Posterior vena cava (tissue), 2 donors: ENCODE measurements around the gene ZNF574. TPM values are rescaled to one million over a fixed set of nuclear protein-coding genes. Genes with fewer than 3 reads are reported as not detected.

ENCODE experiments used
- DNase-seq: peaks from one replicate; pipeline ENCODE4 v3.0.0-alpha.2; 2020; ENCODE audit warnings: low spot score
- intact Hi-C, 2 donors: fragments of 100-400 bp; cut with DNase I; formaldehyde crosslinking; loops; one replicate each; pipeline versions ENCODE4 v1.14.1 to v1.14.2; 2022 to 2023
- total RNA-seq, 2 donors: library from RNA; stranded (reverse); fragmentation: NEBNext Ultra II Directional; extraction: Animal tissue kit (Norgen Biotek cat#: 25700); gene quantifications; one replicate each; pipeline ENCODE4 v1.2.1, GENCODE V29; 2021
- donor health status: DM: yes; HTN: yes; CAD: no.
- donor health status: DM: yes; HTN: yes; CAD: no.

Gene ZNF574
- total RNA-seq, 2 donors from 2014 or later: 7.6 to 9.1 TPM

GRCh38 chr19:42078058-42078457 is 2.1 kb downstream of the ZNF574 start:
- no peak for DNase-seq
- intact Hi-C loops: no loop called here

GRCh38 chr19:42078538-42079275 is 2.7 kb downstream of the ZNF574 start:
- intact Hi-C loops: no loop called here
- no peak for DNase-seq

- intact Hi-C loops: no loop called here
- no peak for DNase-seq
Observed at GRCh38 chr19:42079276-42079669, 3.3 kb downstream of the ZNF574 start.

GRCh38 chr19:42079886-42080763 is 4.2 kb downstream of the ZNF574 start:
- no peak for DNase-seq
- intact Hi-C loops: no loop called here

- DNase-seq: no peak
- intact Hi-C loops: no loop called here
Observed at GRCh38 chr19:42080764-42081375, 4.9 kb downstream of the ZNF574 start.

- intact Hi-C loops: no loop called here
- DNase-seq: no peak
Observed at GRCh38 chr19:42081584-42082203, 5.7 kb downstream of the ZNF574 start.

GRCh38 chr19:42083537-42083936 is 7.6 kb downstream of the ZNF574 start:
- intact Hi-C loops: no loop called here
- no peak for DNase-seq

GRCh38 chr19:42086188-42086736 is 10.3 kb downstream of the ZNF574 start:
- intact Hi-C loops: no loop called here
- DNase-seq: no peak

GRCh38 chr19:42086770-42087550 is 11.0 kb downstream of the ZNF574 start:
- intact Hi-C loops: no loop called here
- no peak for DNase-seq

- intact Hi-C loops: no loop called here
- no peak for DNase-seq
Observed at GRCh38 chr19:42088471-42089190, 12.7 kb downstream of the ZNF574 start.

- DNase-seq: no peak
- intact Hi-C loops: no loop called here
Observed at GRCh38 chr19:42089191-42089750, 13.3 kb downstream of the ZNF574 start.

GRCh38 chr19:42089772-42090171 is 13.8 kb downstream of the ZNF574 start:
- intact Hi-C loops: no loop called here
- no peak for DNase-seq

GRCh38 chr19:42090672-42091071 is 14.7 kb downstream of the ZNF574 start:
- intact Hi-C loops: no loop called here
- DNase-seq: no peak

GRCh38 chr19:42091300-42091699 is 15.3 kb downstream of the ZNF574 start:
- DNase-seq: no peak
- intact Hi-C loops: no loop called here

- intact Hi-C loops: no loop called here
- no peak for DNase-seq
Observed at GRCh38 chr19:42091742-42092141, 15.8 kb downstream of the ZNF574 start.

GRCh38 chr19:42092350-42092749 is 16.4 kb downstream of the ZNF574 start:
- DNase-seq: no peak

GRCh38 chr19:42093505-42093904 is 17.5 kb downstream of the ZNF574 start:
- no peak for DNase-seq
- intact Hi-C loops: no loop called here

More at GRCh38 chr19:42092350-42092749, 16.4 kb downstream of the ZNF574 start:
- intact Hi-C loops: no loop called here

GRCh38 chr19:42093926-42094325 is 18.0 kb downstream of the ZNF574 start:
- intact Hi-C loops: no loop called here
- DNase-seq: no peak
